Thyroid gland (tissue), 4 donors: Measurements from ENCODE around the gene CDCA5. TPM values are rescaled to one million over a fixed set of nuclear protein-coding genes. Genes with fewer than 3 reads are reported as not detected.
A peak's percentile ranks its signal among the peaks of the same experiment; 100 is the strongest.

Source experiments
- DNase-seq, 2 donors: peaks; one replicate each; pipeline ENCODE4 v3.0.0-alpha.2; 2019
- H3K27ac ChIP-seq, 3 donors: fragments of 200-600 bp; sonication (generic); 1 replicate in 2 of 3; 2 replicates in 1 of 3; pipeline ENCODE4 v1.5.1; 2016 to 2019; ENCODE audit warnings: mild to moderate bottlenecking in 1 of 3, moderate library complexity in 1 of 3
- H3K27me3 ChIP-seq: fragments of 200-600 bp; sonication (generic); one replicate; pipeline ENCODE4 v1.5.1; 2019
- H3K36me3 ChIP-seq, 2 donors: fragments of 200-600 bp; sonication (generic); one replicate each; pipeline ENCODE4 v1.5.1; 2016 to 2019
- H3K4me1 ChIP-seq, 2 donors: fragments of 200-600 bp; sonication (generic); one replicate each; pipeline ENCODE4 v1.5.1; 2017 to 2019
- H3K4me3 ChIP-seq, 3 donors: fragments of 200-600 bp; sonication (generic); replicated peaks in 1 of 3; 1 replicate in 2 of 3; 2 replicates in 1 of 3; pipeline ENCODE4 v1.5.1; 2016; ENCODE audit warnings: mild to moderate bottlenecking in 1 of 3
- H3K9me3 ChIP-seq: fragments of 200-600 bp; sonication (generic); one replicate; pipeline ENCODE4 v1.5.1; 2017
- POLR2A ChIP-seq, 2 donors: fragments of 450-650 bp; IDR thresholded peaks; one replicate each; pipeline ENCODE4 v1.6.1; 2017; ENCODE audit warnings: antibody characterized with exemption in 2 of 2, mild to moderate bottlenecking in 2 of 2, moderate library complexity in 1 of 2
- WGBS, 2 donors: methylation state at CpG; one replicate each; pipeline ENCODE4 v1.1.5; 2017; 5-methylcytosine and 5-hydroxymethylcytosine counted together
- intact Hi-C: fragments of 100-400 bp; cut with DNase I; formaldehyde crosslinking; loops from one replicate; pipeline ENCODE4 v1.15.1; 2023
- total RNA-seq, 4 donors: library from RNA; depleted of rRNA; stranded (reverse); fragments of >200 nt; gene quantifications; one replicate each; pipeline ENCODE4 v1.2.3, GENCODE V29; 2016
- TF ChIP-seq, protein P1 (sequence below), 6 experiments: fragments of 200-600 bp in 3 of 6; fragments of 450-650 bp in 3 of 6; sonication (generic) in 3 of 6; IDR thresholded peaks; one replicate each; pipeline ENCODE4 v1.5.1; 2016 to 2019; ENCODE audit warnings: antibody characterized with exemption in 6 of 6, mild to moderate bottlenecking in 2 of 6, inconsistent platforms in 1 of 6, moderate library complexity in 1 of 6

The CDCA5 gene
- total RNA-seq, 4 donors from 2014 or later = 0.71 to 1.8 (median 0.81) TPM; not detected in 1

GRCh38 chr11:65083134-65083833 lies 556 bp downstream of the CDCA5 start:
- H3K36me3 ChIP-seq = peaks cover 7 to 22% of the 10 kb centered on the region in 2 donors
- H3K9me3 ChIP-seq = no peaks in the 10 kb centered on the region
- no peak for DNase-seq
- peak overlapping the region in 2 of 3 donors; percentile 56 to 82 for H3K4me3 ChIP-seq
- H3K4me1 ChIP-seq = peaks cover 8 to 17% of the 10 kb centered on the region in 2 donors
- intact Hi-C loops = no loop called here
- TF ChIP-seq, protein P1, sequence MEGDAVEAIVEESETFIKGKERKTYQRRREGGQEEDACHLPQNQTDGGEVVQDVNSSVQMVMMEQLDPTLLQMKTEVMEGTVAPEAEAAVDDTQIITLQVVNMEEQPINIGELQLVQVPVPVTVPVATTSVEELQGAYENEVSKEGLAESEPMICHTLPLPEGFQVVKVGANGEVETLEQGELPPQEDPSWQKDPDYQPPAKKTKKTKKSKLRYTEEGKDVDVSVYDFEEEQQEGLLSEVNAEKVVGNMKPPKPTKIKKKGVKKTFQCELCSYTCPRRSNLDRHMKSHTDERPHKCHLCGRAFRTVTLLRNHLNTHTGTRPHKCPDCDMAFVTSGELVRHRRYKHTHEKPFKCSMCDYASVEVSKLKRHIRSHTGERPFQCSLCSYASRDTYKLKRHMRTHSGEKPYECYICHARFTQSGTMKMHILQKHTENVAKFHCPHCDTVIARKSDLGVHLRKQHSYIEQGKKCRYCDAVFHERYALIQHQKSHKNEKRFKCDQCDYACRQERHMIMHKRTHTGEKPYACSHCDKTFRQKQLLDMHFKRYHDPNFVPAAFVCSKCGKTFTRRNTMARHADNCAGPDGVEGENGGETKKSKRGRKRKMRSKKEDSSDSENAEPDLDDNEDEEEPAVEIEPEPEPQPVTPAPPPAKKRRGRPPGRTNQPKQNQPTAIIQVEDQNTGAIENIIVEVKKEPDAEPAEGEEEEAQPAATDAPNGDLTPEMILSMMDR (IDR thresholded peaks at IDR 0.05) = no peak
- no peak for TF ChIP-seq POLR2A (IDR thresholded peaks at IDR 0.05)
- peak overlapping the region in 1 of 3 donors; percentile 87 for H3K27ac ChIP-seq
- WGBS, 2 donors = 2 to 3% methylated on average over 12 of the region's 13 CpGs
- no peaks in the 10 kb centered on the region for H3K27me3 ChIP-seq

- Histone ChIP-seq H3K36me3 (no peaks in the 10 kb centered on the region), H3K4me1 (peaks cover 0 to 5% of the 10 kb centered on the region in 2 donors), H3K4me3 (no peak overlapping the region), H3K27ac (no peak overlapping the region), H3K27me3 (no peaks in the 10 kb centered on the region), H3K9me3 (no peaks in the 10 kb centered on the region)
- DNase-seq = no peak
- intact Hi-C loops = no loop called here
- TF ChIP-seq, protein P1 (IDR thresholded peaks at IDR 0.05) = no peak
- no peak for TF ChIP-seq POLR2A (IDR thresholded peaks at IDR 0.05)
- 92 to 98% methylated on average over 8 to 9 of the region's 9 CpGs for WGBS, 2 donors
Observed at GRCh38 chr11:65078786-65079342, 5.0 kb downstream of the CDCA5 start.

DNA sequence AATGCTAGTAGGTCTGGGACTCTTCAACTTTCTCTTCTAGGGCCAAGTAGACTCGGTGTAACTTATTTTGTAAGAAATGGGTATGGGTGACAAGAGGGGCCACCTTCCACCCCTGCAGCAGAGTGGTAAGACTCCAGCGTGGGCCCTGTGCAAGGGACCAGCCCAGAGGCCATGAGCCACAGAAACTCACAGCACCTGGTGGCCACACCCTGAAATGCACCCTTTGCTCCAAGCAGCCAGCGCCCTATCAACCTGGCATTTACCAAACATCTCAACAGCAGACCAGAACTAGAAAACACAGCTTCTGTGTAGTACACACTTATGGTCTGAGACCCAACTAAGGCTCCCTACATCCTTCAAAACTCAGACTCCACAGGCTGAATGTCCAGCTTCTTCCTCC lies 5.7 kb downstream of the CDCA5 start:
- intact Hi-C loops = no loop called here
- no peak for TF ChIP-seq POLR2A (IDR thresholded peaks at IDR 0.05)
- TF ChIP-seq, protein P1 (IDR thresholded peaks at IDR 0.05) = peak in 5 of 6 experiments; percentile 26 to 54 (median 45)
- H3K4me1 ChIP-seq = no peaks in the 10 kb centered on the region
- no peak overlapping the region for H3K4me3 ChIP-seq
- H3K9me3 ChIP-seq = no peaks in the 10 kb centered on the region
- no peaks in the 10 kb centered on the region for H3K27me3 ChIP-seq
- DNase-seq = peak; percentile 47 to 50
- 68 to 73% methylated on average over 3 of the region's 3 CpGs for WGBS, 2 donors
- no peak overlapping the region for H3K27ac ChIP-seq
- H3K36me3 ChIP-seq = no peaks in the 10 kb centered on the region

DNA sequence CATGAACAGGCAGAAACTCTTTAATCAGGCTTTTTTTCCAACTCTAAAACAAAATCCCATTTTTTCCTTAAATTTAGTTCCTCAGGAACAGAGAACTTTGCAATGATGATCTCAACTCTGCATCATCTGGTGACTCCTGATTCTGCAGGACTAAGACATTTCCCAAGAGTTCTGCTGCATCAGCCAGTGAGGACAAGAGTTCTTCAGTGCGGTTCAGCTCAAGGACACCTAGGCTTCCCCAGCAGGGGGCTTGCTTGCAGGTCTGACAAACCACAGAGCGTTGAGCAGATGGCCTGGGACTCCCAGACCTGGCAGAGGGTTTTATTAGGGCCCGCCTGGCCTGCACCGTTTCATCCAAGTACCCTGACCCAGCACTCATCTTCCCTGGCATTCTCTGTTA lies 6.4 kb downstream of the CDCA5 start:
- Histone ChIP-seq H3K36me3 (no peaks in the 10 kb centered on the region), H3K4me1 (no peaks in the 10 kb centered on the region), H3K4me3 (no peak overlapping the region), H3K27me3 (no peaks in the 10 kb centered on the region), H3K27ac (no peak overlapping the region), H3K9me3 (no peaks in the 10 kb centered on the region)
- WGBS, 2 donors = 71 to 81% methylated on average over 4 of the region's 4 CpGs
- no peak for TF ChIP-seq POLR2A (IDR thresholded peaks at IDR 0.05)
- TF ChIP-seq, protein P1 (IDR thresholded peaks at IDR 0.05) = no peak
- intact Hi-C loops = no loop called here
- no peak for DNase-seq

DNA sequence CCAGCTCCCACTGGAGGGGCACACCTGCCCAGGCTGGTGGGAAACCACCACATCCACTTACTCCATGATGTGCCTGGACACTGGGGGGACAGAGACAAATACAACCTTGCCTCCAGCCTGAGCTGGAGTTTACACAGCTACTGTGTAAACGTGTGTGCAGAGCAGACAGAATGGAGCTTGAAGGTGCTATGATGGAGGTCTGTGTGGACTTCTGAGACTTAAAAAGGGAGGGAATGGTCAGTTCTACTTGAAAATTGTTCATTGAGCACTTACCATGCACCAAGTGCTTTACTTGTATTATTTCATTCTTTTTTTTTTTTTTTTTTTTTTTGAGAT lies 11.2 kb downstream of the CDCA5 start:
- Histone ChIP-seq H3K4me3 (no peak overlapping the region), H3K27me3 (no peaks in the 10 kb centered on the region), H3K9me3 (no peaks in the 10 kb centered on the region), H3K36me3 (no peaks in the 10 kb centered on the region), H3K27ac (no peak overlapping the region), H3K4me1 (no peaks in the 10 kb centered on the region)
- 52 to 77% methylated on average over 1 of the region's 1 CpG for WGBS, 2 donors
- intact Hi-C loops = no loop called here
- no peak for DNase-seq
- no peak for TF ChIP-seq POLR2A (IDR thresholded peaks at IDR 0.05)
